Measurements from ENCODE around the gene PROM1.

Gene PROM1

GRCh38 chr4:16032396-16032770 is 51.4 kb downstream of the PROM1 start:
- Histone ChIP-seq H3K36me3 (ENCODE audit: insufficient read depth, low read length) (no peaks in the 10 kb centered on the region), H3K9me2 (ENCODE audit: low read depth, low read length) (no peaks in the 10 kb centered on the region), H3K27me3 (ENCODE audit: insufficient read depth, low read length) (no peaks in the 10 kb centered on the region), H2AFZ (ENCODE audit: low read length) (no peak overlapping the region), H3K27ac (ENCODE audit: low read depth, low read length, poor library complexity, severe bottlenecking) (no peak overlapping the region), H3K4me1 (ENCODE audit: insufficient read depth, low read length, severe bottlenecking) (no peaks in the 10 kb centered on the region), H4K20me1 (ENCODE audit: insufficient read depth, low read length) (no peaks in the 10 kb centered on the region), H3K4me3 (ENCODE audit: low read depth, low read length, poor library complexity, severe bottlenecking) (no peak overlapping the region), H3K79me2 (ENCODE audit: insufficient read depth, low read length) (no peaks in the 10 kb centered on the region), H3K4me2 (ENCODE audit: low read length) (no peak overlapping the region), H3K9ac (ENCODE audit: low read length) (no peak overlapping the region), H3F3A (ENCODE audit: insufficient read depth, low read length) (no peaks in the 10 kb centered on the region), H3K9me3 (ENCODE audit: low read length) (no peaks in the 10 kb centered on the region)
- TF ChIP-seq CTCF (IDR thresholded peaks at IDR 0.05; ENCODE audit: low read length) (no peak), EZH2 (IDR thresholded peaks at IDR 0.05; ENCODE audit: borderline replicate concordance, low read length) (no peak)

- Histone ChIP-seq H3F3A (ENCODE audit: insufficient read depth, low read length) (no peaks in the 10 kb centered on the region), H3K9me2 (ENCODE audit: low read depth, low read length) (no peaks in the 10 kb centered on the region), H2AFZ (ENCODE audit: low read length) (no peak overlapping the region), H3K4me2 (ENCODE audit: low read length) (no peak overlapping the region), H3K9ac (ENCODE audit: low read length) (no peak overlapping the region), H3K4me3 (ENCODE audit: low read depth, low read length, poor library complexity, severe bottlenecking) (no peak overlapping the region), H3K27ac (ENCODE audit: low read depth, low read length, poor library complexity, severe bottlenecking) (no peak overlapping the region), H3K4me1 (ENCODE audit: insufficient read depth, low read length, severe bottlenecking) (no peaks in the 10 kb centered on the region), H3K79me2 (ENCODE audit: insufficient read depth, low read length) (no peaks in the 10 kb centered on the region), H3K9me3 (ENCODE audit: low read length) (no peaks in the 10 kb centered on the region), H4K20me1 (ENCODE audit: insufficient read depth, low read length) (no peaks in the 10 kb centered on the region), H3K27me3 (ENCODE audit: insufficient read depth, low read length) (no peaks in the 10 kb centered on the region), H3K36me3 (ENCODE audit: insufficient read depth, low read length) (no peaks in the 10 kb centered on the region)
- TF ChIP-seq CTCF (IDR thresholded peaks at IDR 0.05; ENCODE audit: low read length) (no peak), EZH2 (IDR thresholded peaks at IDR 0.05; ENCODE audit: borderline replicate concordance, low read length) (no peak)
These were observed 52.1 kb downstream of the PROM1 start for GRCh38 chr4:16031546-16032395.

- Histone ChIP-seq H3K36me3 (ENCODE audit: insufficient read depth, low read length) (no peaks in the 10 kb centered on the region), H3K4me1 (ENCODE audit: insufficient read depth, low read length, severe bottlenecking) (no peaks in the 10 kb centered on the region), H3K4me3 (ENCODE audit: low read depth, low read length, poor library complexity, severe bottlenecking) (no peak overlapping the region), H2AFZ (ENCODE audit: low read length) (no peak overlapping the region), H3K27ac (ENCODE audit: low read depth, low read length, poor library complexity, severe bottlenecking) (no peak overlapping the region), H3K4me2 (ENCODE audit: low read length) (no peak overlapping the region), H3K79me2 (ENCODE audit: insufficient read depth, low read length) (no peaks in the 10 kb centered on the region), H4K20me1 (ENCODE audit: insufficient read depth, low read length) (no peaks in the 10 kb centered on the region), H3K9me3 (ENCODE audit: low read length) (no peaks in the 10 kb centered on the region), H3K9me2 (ENCODE audit: low read depth, low read length) (no peaks in the 10 kb centered on the region), H3K9ac (ENCODE audit: low read length) (no peak overlapping the region), H3K27me3 (ENCODE audit: insufficient read depth, low read length) (no peaks in the 10 kb centered on the region), H3F3A (ENCODE audit: insufficient read depth, low read length) (no peaks in the 10 kb centered on the region)
- TF ChIP-seq CTCF (IDR thresholded peaks at IDR 0.05; ENCODE audit: low read length) (no peak), EZH2 (IDR thresholded peaks at IDR 0.05; ENCODE audit: borderline replicate concordance, low read length) (no peak)
These were observed 53.9 kb downstream of the PROM1 start for GRCh38 chr4:16029886-16030285.

All from OCI-LY1 (cell line).